HUDEP-2 (cell line): ENCODE measurements around the gene URI1.
A peak's percentile ranks its signal among the peaks of the same experiment; 100 is the strongest.
"Not testable (repeated sequence)": the region's sequence is repeated elsewhere in the genome, so short reads cannot be mapped to it uniquely, and the experiment has no call there.

ENCODE experiments used
- DNase-seq, 76 experiments: peaks; one replicate each; lab custom pipeline; 2025; ENCODE audit not compliant: unreplicated experiment in 76 of 76; lab: John Stamatoyannopoulos, UW

URI1 gene

DNA sequence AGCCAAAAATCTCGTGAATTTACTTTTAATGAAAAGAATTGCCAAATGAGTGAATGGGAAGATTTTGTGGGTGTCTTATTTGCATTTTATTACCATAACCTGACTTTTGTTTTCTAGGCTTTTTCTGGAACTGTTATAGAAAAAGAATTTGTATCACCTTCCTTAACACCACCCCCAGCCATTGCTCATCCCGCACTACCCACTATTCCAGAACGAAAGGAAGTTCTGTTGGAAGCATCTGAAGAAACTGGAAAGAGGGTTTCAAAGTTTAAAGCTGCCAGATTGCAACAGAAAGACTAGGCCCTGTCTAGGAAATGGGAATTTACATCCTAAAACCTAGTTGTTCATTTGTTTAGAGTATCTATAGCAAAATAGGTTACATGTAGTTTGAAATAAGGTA, 72.7 kb downstream of the URI1 start:
- no peak for DNase-seq

DNA sequence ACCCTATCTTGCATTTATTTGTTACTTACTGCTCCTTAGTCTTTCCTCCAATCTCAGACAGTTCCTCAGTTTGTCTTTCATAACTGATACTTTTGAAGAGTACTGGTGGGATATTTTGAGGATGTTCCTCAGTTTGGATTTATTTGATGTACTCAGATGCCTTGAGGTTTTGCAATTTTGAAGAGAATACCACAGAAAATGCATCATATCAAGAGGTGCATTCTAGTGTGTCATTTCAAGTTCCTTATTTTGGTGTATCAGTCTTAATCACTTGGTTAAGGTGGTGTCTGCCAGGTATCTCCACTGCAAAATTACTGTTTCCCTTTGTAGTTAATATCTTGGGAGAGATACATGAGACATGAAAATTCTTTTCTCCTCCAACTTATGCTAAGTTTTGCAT, 75.1 kb downstream of the URI1 start:
- no peak for DNase-seq

DNA sequence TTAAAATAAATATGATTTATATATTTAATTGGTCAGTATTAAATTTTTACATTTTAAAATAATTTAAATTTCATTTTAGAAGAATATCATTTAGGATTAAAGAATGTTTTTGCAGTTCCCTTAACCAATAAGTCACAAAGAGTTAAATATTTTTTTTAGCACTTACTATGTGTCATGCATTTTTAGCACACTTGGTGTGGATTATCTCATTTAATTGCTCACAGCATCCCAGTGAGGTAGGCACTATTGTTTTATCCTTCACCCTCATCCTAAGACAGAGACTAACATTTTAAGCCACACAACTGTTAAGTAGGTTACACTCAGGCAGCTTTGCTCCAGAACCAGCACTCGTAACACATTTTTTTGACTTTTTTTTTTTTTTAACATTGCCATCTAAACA, 78.2 kb downstream of the URI1 start:
- no peak for DNase-seq

DNA sequence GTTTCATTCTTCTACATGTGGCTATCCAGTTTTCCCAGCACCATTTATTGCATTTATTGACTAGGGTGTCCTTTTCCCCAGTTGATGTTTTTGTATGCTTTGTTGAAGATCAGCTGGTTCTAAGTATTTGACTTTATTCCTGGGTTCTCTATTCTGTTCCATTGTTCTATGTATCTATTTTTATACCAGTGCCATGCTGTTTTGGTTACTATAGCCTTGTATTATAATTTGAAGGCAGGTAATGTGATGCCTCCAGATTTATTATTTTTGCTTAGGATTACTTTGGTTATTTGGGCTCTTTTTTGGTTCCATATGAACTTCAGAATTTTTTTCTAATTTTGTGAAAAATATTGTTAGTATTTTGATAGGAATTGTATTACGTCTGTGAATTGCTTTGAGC, 80.6 kb downstream of the URI1 start:
- no peak for DNase-seq

DNA sequence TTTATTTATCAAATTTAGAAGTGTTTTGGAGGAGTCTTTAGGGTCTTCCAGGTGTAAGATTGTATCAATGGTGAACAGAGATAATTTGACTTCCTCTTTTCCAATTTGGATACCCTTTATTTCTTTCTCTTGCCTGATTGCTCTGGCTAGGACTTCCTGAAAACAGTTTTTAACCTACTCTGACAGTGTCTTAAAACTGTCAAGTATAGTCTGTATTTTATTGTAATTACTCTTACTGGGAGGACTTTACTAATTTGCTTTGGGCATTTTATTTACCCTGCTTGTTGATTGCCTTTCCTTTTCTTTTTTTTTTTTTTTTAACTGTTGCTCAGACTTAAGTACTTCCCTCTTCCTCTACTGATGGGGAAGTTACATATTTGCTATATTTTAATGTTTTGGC, 81.3 kb downstream of the URI1 start:
- DNase-seq: no peak

DNA sequence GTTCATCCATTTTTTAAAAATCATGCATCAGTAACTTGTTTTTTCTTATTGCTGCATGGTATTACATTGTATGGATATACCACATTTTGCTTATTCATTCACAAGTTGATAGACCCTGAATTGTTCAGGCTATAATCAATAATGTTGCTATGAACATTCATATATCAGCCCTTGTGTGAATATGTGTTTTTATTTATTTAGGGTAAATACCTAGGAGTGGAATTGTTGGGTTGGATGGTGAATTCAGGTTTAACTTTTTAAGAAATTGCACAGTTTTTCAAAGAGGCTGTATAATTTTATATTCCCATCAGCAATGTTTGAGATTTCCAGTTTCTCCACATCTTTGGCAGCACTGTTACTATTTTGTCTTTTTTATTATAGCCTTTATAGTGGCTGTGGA, 82.1 kb downstream of the URI1 start:
- no peak for DNase-seq

DNA sequence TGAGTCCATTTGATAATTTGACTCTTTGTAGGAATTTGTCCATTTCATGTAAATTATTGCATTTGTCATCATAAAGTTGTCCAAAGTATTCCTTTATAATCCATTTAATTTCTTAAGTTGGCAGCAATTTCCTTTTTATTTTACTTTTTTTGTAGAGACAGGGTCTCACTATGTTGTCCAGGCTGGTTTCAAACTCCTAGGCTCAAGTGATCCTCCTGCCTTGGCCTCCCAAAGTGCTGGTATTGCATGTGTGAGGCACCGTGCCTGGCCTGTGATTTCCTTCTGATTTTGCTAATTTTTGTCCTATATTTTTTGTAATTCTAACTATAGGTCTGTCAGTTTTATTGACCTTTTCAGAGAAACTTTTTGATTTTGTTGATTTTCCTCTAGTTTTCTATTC, 84.9 kb downstream of the URI1 start:
- DNase-seq: no peak

DNA sequence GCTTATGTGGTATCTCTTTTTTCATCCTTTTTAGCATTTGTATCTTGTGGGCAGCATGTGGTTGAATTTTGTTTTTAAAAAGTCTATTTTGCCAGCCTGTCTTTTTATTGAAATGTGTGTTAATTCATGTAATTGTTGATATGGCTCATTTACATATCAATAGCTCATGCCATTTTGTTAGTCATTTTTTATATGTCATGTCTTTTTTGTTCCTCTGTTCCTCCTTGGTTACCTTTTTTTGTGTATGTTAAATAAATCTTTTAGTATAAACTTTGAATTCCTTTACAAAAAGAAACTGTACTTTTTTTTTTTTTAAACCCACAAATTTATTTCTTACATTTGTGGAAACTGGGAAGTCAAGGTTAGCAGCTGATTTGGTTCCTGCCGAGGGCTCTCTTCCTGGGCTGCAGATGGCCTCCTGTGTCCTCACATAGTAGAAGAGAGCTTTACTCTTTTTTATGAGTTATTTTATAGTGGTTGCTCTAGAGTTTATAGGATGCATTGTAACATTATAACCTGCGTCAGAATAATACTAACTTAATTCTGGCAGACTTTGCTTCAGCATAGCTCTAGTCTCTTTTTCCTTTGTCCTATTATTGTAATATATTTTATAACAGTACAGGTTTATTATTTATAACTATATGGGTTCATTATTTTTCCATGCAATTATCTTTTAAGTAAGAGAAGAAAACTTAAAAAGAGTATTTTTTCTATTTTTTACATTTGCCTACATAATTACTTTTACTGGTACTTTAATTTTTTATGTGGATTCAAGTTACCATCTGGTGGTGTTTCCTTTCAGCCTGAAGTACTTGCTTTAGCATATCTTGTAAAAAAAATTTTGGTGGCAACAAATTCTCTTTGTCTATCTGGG, 86.3 kb downstream of the URI1 start:
- DNase-seq: no peak

DNA sequence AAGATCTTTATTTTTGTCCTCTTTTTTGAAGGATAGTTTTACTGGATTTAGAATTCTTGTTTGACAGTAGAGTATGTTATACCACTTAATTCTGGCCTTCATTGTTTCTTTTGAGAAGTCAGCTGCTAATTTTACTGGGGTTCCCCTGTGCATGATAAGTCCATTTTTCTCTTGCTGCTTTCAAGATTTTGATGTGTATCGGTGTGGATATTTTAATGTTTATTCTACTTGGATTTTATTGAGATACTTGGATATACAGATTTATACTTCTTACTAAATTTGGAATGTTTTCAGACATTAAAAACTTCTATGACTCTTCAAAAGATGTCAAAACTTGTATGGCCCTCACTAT, 86.9 kb downstream of the URI1 start:
- DNase-seq: no peak

DNA sequence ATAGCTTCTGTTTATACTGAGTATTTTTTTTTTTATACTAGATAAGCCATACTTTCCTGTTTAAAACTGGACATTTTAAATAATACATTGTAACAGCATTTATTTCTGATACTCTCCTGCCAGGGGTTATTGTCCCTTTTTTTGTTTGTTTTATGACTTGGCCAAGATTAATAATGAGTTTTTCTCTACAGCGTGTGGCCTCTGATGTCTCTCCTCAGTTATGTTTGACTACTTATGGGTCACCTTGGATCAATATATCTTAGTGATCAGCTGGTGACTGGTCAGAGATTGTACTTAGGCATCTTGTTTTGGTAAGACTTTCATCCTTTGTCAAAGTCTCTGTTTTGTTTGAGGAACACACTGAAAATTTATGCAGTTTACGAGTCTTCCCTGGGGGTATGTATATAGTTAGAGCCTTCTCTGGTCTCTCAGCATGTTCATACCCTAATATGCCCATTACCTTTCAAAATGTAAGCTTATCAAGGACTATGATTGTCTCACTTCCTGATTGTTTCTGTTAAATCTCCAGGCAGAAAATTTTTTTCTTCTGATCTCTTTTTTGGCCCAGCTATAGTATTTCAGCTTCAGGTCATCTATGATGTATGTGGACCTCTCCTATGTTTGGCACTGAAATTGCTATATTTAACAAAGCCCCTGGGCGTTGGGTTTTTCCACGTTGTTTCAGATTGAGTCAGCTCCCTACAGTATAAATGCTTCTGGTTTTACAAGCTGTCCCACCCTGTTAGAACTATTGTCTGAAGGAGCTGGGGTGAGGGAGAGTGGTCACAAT, 87.9 kb downstream of the URI1 start:
- DNase-seq: no peak

DNA sequence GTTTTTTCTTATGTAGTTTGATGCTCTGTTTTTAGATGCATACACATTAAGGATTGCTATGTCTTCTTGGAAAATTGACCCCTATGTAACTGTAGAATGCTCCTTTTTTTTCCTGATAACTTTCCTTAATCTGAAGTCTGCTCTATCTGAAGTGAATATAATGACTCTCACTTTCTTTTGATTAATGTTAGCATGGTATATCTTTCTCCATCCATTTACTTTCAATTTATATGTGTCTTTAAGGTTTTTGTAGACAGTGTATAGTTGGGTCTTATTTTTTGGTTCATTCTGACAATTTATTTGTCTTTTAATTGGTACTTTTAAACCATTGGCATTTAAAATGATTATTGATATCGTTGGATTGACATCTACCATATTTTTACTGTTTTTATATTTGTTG, 92.3 kb downstream of the URI1 start:
- no peak for DNase-seq

DNA sequence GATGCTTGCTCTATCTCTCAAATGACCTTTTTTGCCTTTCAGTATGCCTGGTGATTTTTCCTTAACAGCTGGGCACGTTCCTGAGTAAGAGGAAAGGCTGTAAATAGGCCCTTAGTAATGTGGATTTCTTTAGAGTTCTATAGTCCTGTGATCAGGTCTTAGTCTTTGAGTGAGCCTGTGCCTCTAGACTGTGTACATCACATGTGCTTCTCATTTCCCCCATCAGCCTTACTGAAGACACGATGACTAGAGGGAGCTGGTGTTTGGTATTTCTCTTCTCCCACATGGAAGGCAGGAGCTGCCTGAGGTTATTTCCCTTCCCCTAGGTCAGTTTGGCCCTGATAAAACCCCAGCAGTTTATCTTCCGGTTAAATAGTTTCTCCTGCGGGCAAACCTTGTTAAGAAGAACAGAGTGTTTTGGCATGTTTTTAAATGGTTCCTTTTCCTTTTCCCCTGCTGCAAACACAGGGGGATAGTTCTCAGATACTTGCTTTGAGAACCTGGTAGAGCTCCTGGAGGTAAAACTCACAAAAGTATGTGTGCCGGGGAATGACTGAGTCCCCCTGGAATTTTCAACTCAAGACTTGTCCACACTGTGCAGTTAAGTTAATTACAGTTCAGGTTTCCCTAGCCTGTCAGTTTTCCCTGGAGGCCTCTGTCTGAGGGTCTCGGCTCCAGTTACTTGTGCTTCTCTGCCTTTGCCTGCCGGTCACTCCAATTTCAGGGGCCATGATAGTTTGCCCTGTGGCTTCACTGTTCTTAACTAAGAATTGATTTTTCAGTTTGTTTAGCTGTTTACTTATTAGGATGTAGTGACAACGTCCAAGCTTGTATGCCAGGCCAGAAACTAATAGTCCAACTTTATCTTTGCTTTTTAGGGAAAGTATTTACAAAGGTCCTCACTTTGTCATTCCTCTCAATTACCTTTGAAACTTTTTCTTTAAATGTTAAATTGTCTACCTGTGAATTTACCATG, 94.4 kb downstream of the URI1 start:
- no peak for DNase-seq

DNA sequence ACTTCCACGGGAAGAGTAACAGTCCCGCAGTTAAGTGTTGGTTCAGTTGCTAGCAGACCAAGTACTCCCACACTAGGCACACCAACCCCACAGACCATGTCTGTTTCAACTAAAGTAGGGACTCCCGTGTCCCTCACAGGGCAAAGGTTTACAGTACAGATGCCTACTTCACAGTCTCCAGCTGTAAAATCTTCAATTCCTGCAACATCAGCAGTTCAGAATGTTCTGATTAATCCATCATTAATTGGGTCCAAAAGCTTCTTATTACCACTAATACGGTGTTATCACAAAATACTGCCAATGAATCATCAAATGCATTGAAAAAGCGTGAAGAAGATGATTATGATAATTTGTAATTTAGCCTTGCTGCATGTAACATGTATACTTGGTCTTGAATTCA, 95.8 kb downstream of the URI1 start:
- DNase-seq: no peak

DNA sequence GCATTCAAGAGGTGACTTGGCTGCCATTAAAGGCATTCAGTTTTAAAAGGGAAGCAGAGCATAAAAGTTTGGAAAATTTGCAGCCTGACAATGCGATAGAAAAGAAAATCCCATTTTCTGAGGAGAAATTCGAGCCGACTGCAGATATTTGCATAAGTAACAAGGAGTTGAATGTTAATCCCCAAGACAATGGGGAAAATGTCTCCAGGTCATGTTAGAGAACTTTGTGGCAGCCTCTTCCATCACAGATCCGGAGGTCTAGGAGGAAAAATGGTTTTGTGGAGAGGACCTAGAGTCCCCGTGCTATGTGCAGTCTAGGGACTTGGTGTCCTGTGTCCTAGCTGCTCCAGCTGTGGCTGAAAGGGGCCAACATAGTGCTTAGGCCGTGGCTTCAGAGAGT, 99.9 kb downstream of the URI1 start:
- DNase-seq: not testable (repeated sequence)

DNA sequence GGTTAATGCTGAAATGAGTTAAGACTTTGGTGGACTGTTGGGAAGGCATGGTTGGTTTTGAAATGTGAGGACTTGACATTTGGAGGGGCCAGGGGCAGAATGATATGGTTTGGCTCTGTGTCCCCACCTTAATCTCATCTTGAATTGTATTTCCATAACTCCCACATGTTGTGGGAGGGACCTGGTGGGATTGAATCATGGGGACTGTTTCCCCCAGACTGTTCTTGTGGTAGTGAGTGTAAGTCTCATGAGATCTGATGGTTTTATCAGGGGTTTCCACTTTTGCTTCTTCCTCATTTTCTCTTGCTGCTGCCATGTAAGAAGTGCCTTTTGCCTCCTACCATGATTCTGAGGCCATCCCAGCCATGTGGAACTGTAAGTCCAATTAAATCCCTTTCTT, 101.0 kb downstream of the URI1 start:
- not testable (repeated sequence) for DNase-seq

DNA sequence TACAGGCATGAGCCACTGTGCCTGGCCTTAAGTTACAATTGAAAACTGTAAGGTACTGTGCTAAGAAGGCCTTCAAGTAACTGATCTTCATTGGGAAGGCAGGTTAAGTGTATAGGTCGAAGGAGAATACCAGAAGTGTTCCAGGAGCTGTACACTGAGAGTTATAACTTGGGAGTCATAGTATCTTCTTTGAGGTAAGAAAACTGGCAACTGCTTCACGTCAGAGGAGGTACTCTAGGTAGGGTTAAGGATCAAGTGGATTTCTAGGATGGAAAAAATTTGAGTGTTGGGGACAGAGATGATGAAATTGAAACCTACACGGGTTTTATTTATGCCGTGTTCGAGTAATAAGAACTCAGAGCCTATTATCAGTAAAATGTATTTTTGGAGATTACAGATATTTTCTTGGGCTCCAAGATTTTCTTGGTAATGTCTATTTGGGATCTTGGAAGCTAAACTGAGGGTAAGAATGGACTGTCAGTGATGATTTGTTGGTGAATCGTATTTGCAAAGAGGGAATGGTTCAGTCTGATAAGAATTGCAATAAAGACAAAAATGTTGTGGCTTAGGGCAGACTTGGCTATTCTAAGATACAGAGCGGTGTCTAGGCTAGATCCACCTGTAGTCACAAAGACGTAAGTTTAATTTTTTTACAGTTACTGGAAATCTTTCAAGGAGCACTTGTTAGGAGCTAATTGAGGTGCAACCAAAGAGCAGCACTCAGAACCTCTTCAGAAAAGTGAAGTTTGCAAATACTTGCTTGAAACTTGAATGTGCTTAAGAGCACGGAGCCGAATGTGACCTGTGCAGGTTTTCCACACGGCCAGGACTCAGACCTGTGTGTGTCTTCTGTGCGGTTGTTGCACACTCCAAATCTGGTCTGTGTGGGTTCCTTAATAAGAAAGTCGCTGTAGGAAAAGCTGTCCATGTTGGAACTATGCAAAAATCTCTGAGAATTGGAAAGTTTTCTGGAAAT, 102.5 kb downstream of the URI1 start:
- DNase-seq: no peak

DNA sequence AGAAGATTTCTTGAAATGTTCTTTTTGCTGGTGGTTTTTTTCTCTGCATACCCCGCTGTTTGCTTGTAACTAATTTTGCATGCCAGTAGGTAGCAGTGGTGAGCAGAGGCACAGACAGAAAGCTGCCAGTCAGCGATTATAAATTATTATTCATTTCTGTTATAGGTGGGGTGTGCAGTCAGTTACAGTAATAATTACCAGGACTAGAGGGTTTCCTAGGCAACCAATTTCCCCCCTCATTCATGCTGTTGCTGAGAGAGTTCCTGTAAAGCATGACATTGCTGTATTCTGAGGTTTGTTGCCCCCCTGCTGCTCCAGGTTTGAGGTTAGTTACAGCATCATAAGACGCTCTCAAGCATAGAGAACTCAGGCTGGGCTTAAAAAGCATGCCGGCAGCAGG, 104.5 kb downstream of the URI1 start:
- DNase-seq: peak in 3 of 76 experiments; percentile 5 to 10 (median 7)

DNA sequence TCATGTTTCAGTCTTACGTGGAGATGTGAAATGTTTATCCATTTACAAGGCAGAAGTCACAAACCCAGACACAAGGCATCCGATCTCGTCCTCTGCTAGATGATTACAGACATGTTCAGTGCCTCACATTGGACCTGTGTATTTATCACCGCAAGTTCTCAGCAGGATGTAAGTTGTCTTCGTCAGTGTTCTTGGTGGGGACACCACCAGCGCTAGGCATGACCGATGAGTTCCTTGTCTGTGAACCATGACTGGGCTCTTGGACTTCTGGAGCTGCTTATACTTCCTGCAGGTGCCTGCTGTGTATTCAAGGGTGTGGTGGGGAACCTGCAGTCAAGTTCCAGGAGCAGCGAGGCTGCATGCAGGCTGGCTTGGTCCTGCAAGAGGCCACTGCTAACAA, 105.4 kb downstream of the URI1 start:
- DNase-seq: no peak

DNA sequence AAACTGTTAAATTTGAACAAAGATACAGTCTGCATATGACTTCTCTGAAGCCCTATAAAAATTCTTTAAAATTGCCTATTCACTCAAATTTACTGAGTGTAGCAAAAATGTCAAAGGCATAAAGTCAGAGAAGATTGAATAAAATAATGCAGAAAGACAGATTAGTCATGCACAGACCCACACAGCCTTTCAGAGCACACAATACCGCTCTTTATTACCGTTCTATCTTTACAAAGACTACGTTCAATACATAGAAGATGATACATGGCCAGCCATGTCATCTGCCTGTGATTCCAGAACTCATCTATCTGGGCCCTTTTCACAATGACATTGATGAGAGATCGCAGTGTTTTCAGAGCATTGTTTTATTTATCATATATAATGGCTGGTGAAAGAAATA, 107.2 kb downstream of the URI1 start:
- no peak for DNase-seq
